Neural crest cell (in vitro differentiated cells): ENCODE results near the gene THEM4. TPM values are rescaled to one million over a fixed set of nuclear protein-coding genes. Genes with fewer than 3 reads are reported as not detected.
"Not testable (repeated sequence)": the region's sequence is repeated elsewhere in the genome, so short reads cannot be mapped to it uniquely, and the experiment has no call there.

ENCODE experiments used
- DNase-seq: peaks from one replicate; pipeline ENCODE4 v3.0.0; 2021; ENCODE audit warnings: low read depth, mixed read lengths, low spot score
- H3K27ac Mint-ChIP-seq: one replicate; pipeline ENCODE4 v1.8.0; 2021; ENCODE audit warnings: mild to moderate bottlenecking, mixed read lengths; ENCODE audit not compliant: unreplicated experiment
- H3K27me3 Mint-ChIP-seq: 2 replicates; pipeline ENCODE4 v1.8.0; 2021; ENCODE audit warnings: low read depth, mild to moderate bottlenecking, mixed read lengths
- H3K36me3 Mint-ChIP-seq: 2 replicates; pipeline ENCODE4 v1.8.0; 2021; ENCODE audit warnings: low read depth, mild to moderate bottlenecking, mixed read lengths
- H3K4me1 Mint-ChIP-seq: 2 replicates; pipeline ENCODE4 v1.8.0; 2021; ENCODE audit warnings: mixed read lengths
- H3K4me3 Mint-ChIP-seq: one replicate; pipeline ENCODE4 v1.8.0; 2021; ENCODE audit warnings: mild to moderate bottlenecking, mixed read lengths
- H3K9me3 Mint-ChIP-seq: 2 replicates; pipeline ENCODE4 v1.8.0; 2021; ENCODE audit warnings: mixed read lengths
- CTCF ChIP-seq: fragments of 200-600 bp; sonication (generic); conservative IDR thresholded peaks from 2 replicates; pipeline ENCODE4 v1.5.0; 2021; ENCODE audit warnings: antibody characterized with exemption, mild to moderate bottlenecking
- total RNA-seq: library from RNA; stranded (reverse); gene quantifications from 2 replicates; pipeline ENCODE4 v1.2.1, GENCODE V29; 2021

THEM4 gene
- total RNA-seq, 1 donor from 2014 or later: 21.6 TPM

GRCh38 chr1:151858886-151859665 is 50.2 kb downstream of the THEM4 start:
- no peak overlapping the region for H3K4me3 Mint-ChIP-seq
- DNase-seq: no peak
- no peak overlapping the region for H3K27ac Mint-ChIP-seq
- no peaks in the 10 kb centered on the region for H3K36me3 Mint-ChIP-seq
- H3K9me3 Mint-ChIP-seq: no peaks in the 10 kb centered on the region
- H3K27me3 Mint-ChIP-seq: peaks cover 4% of the 10 kb centered on the region
- H3K4me1 Mint-ChIP-seq: peaks cover 18% of the 10 kb centered on the region
- TF ChIP-seq CTCF: no peak

GRCh38 chr1:151858030-151858746 is 51.1 kb downstream of the THEM4 start:
- Mint-ChIP-seq H3K27ac (no peak overlapping the region), H3K4me3 (no peak overlapping the region), H3K4me1 (peaks cover 18% of the 10 kb centered on the region), H3K9me3 (no peaks in the 10 kb centered on the region), H3K36me3 (no peaks in the 10 kb centered on the region), H3K27me3 (peaks cover 4% of the 10 kb centered on the region)
- DNase-seq: no peak
- no peak for TF ChIP-seq CTCF

DNA sequence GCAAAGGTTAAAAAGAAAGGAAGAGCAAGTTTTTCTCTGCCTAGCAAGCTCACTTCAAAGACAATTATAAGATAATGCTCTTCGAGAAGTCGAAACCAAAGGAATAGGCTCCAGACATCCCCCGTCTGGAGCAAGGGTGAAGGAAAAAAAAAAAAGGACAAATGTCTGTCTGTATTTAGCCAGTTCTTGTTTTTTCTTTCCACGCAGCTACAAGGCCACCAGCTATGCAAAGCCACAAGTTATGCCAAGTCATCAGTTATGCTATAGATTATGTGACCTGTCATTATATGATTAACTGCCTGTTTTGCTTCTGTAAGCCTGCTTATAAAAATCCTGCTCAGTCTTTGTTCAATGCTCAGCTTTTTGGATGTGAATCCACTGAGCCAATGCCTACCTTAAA is 53.4 kb downstream of the THEM4 start:
- no peak overlapping the region for H3K4me3 Mint-ChIP-seq
- no peak for TF ChIP-seq CTCF
- DNase-seq: no peak
- no peak overlapping the region for H3K27ac Mint-ChIP-seq
- H3K27me3 Mint-ChIP-seq: peaks cover 4% of the 10 kb centered on the region
- H3K4me1 Mint-ChIP-seq: peaks cover 10% of the 10 kb centered on the region
- H3K9me3 Mint-ChIP-seq: no peaks in the 10 kb centered on the region
- H3K36me3 Mint-ChIP-seq: no peaks in the 10 kb centered on the region

GRCh38 chr1:151855516-151855915 is 53.8 kb downstream of the THEM4 start:
- H3K36me3 Mint-ChIP-seq, H3K9me3 Mint-ChIP-seq, H3K27ac Mint-ChIP-seq, H3K4me3 Mint-ChIP-seq, DNase-seq, H3K27me3 Mint-ChIP-seq, H3K4me1 Mint-ChIP-seq: not testable (repeated sequence)

- H3K4me3 Mint-ChIP-seq: no peak overlapping the region
- no peak overlapping the region for H3K27ac Mint-ChIP-seq
- peaks cover 4% of the 10 kb centered on the region for H3K27me3 Mint-ChIP-seq
- no peaks in the 10 kb centered on the region for H3K9me3 Mint-ChIP-seq
- no peak for TF ChIP-seq CTCF
- DNase-seq: no peak
- H3K4me1 Mint-ChIP-seq: peaks cover 7% of the 10 kb centered on the region
- H3K36me3 Mint-ChIP-seq: no peaks in the 10 kb centered on the region
Observed at GRCh38 chr1:151854658-151855057, 54.7 kb downstream of the THEM4 start.

DNA sequence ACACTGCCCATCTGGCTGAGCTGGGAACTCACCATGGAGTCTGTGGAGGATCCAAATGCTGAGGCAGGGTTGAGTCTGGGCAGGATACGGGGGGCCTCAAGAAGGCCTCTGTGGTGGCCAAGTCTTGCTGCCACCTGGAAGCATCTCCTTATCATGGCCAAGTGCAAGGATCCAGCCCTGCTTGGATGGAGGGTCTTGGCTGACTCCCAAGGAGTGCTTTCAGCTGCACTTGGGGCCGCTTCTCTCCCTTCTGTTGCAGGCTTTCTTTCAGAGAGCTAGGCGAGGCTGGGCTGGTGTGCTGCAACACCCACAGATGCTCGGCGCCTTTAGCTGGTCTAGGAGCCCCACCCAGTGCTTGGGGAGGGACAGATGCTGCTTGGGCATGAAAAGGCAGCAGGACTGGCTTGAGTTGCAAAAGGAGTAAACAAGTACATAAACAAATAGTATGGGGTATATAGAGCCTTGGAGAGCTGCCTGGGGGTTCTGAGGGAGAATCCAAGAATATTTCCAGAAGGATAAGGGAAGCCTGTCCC is 55.8 kb downstream of the THEM4 start, which contains the start of gene THEM5:
Gene THEM5, minus strand, starts transcription at position 302 of the 533 bp plus-strand sequence. Its CDS starts 147 bp downstream, at position 155.
- no peaks in the 10 kb centered on the region for H3K9me3 Mint-ChIP-seq
- no peaks in the 10 kb centered on the region for H3K36me3 Mint-ChIP-seq
- H3K27ac Mint-ChIP-seq: no peak within 1 kb of the TSS
- no peak for DNase-seq
- H3K4me3 Mint-ChIP-seq: no peak within 1 kb of the TSS
- H3K4me1 Mint-ChIP-seq: peaks cover 7% of the 10 kb centered on the region
- H3K27me3 Mint-ChIP-seq: peaks cover 4% of the 10 kb centered on the region
- no peak for TF ChIP-seq CTCF
